ACC112 (cell line): ENCODE results near the gene TGFBR2.

ENCODE experiments used
- H2AFZ ChIP-seq: fragments of 200-600 bp; sonication (generic); one replicate; pipeline ENCODE4 v1.6.0; 2017; ENCODE audit warnings: antibody characterized with exemption, low read length; ENCODE audit not compliant: unreplicated experiment
- H3K27ac ChIP-seq: fragments of 200-600 bp; sonication (generic); 2 replicates; pipeline ENCODE4 v1.5.1; 2014; ENCODE audit warnings: low read depth, mild to moderate bottlenecking, antibody characterized with exemption, low read length, moderate library complexity
- H3K27me3 ChIP-seq: fragments of 200-600 bp; sonication (generic); 2 replicates; pipeline ENCODE4 v1.6.1; 2014; ENCODE audit warnings: mild to moderate bottlenecking, antibody characterized with exemption, low read length, moderate library complexity, mixed read lengths; ENCODE audit not compliant: insufficient read depth
- H3K36me3 ChIP-seq: fragments of 200-600 bp; sonication (generic); 2 replicates; pipeline ENCODE4 v1.6.1; 2016; ENCODE audit warnings: mild to moderate bottlenecking, antibody characterized with exemption, low read length, moderate library complexity, mixed read lengths; ENCODE audit not compliant: insufficient read depth
- H3K4me1 ChIP-seq: fragments of 200-600 bp; sonication (generic); one replicate; pipeline ENCODE4 v1.6.1; 2016; ENCODE audit warnings: low read length, mixed read lengths; ENCODE audit not compliant: insufficient read depth, unreplicated experiment, control insufficient read depth
- H3K4me3 ChIP-seq: fragments of 200-600 bp; sonication (generic); 2 replicates; pipeline ENCODE4 v1.5.1; 2014; ENCODE audit warnings: mild to moderate bottlenecking, low read depth, low read length
- H3K79me2 ChIP-seq: fragments of 200-600 bp; sonication (generic); one replicate; pipeline ENCODE4 v1.6.0; 2016; ENCODE audit warnings: low read length; ENCODE audit not compliant: control insufficient read depth, unreplicated experiment, insufficient read depth

The TGFBR2 gene

GRCh38 chr3:30637310-30638219 is 31.2 kb downstream of the TGFBR2 start:
- Histone ChIP-seq H2AFZ (no peak overlapping the region), H3K4me3 (no peak overlapping the region), H3K4me1 (peaks cover 62% of the 10 kb centered on the region)

GRCh38 chr3:30638685-30639412 is 32.4 kb downstream of the TGFBR2 start:
- peaks cover 50% of the 10 kb centered on the region for H3K36me3 ChIP-seq
- H3K4me3 ChIP-seq: no peak overlapping the region
- peaks cover 62% of the 10 kb centered on the region for H3K4me1 ChIP-seq
- no peaks in the 10 kb centered on the region for H3K27me3 ChIP-seq
- peaks cover 100% of the 10 kb centered on the region for H3K79me2 ChIP-seq
- H3K27ac ChIP-seq: no peak overlapping the region
- no peak overlapping the region for H2AFZ ChIP-seq

More at GRCh38 chr3:30637310-30638219, 31.2 kb downstream of the TGFBR2 start:
- H3K27ac ChIP-seq: no peak overlapping the region
- H3K27me3 ChIP-seq: no peaks in the 10 kb centered on the region
- H3K36me3 ChIP-seq: peaks cover 56% of the 10 kb centered on the region
- H3K79me2 ChIP-seq: peaks cover 100% of the 10 kb centered on the region

GRCh38 chr3:30639937-30640336 is 33.5 kb downstream of the TGFBR2 start:
- Histone ChIP-seq H3K27me3 (no peaks in the 10 kb centered on the region), H3K79me2 (peaks cover 99% of the 10 kb centered on the region), H3K4me3 (no peak overlapping the region)

GRCh38 chr3:30640851-30641250 is 34.5 kb downstream of the TGFBR2 start:
- Histone ChIP-seq H3K27me3 (no peaks in the 10 kb centered on the region), H3K27ac (no peak overlapping the region), H2AFZ (no peak overlapping the region), H3K4me1 (peaks cover 60% of the 10 kb centered on the region), H3K36me3 (peaks cover 40% of the 10 kb centered on the region), H3K4me3 (no peak overlapping the region), H3K79me2 (peaks cover 98% of the 10 kb centered on the region)

More at GRCh38 chr3:30639937-30640336, 33.5 kb downstream of the TGFBR2 start:
- H3K4me1 ChIP-seq: peaks cover 66% of the 10 kb centered on the region
- H3K36me3 ChIP-seq: peaks cover 43% of the 10 kb centered on the region
- no peak overlapping the region for H3K27ac ChIP-seq
- H2AFZ ChIP-seq: no peak overlapping the region

GRCh38 chr3:30641416-30642251 is 35.2 kb downstream of the TGFBR2 start:
- Histone ChIP-seq H3K79me2 (peaks cover 98% of the 10 kb centered on the region), H3K27ac (no peak overlapping the region), H2AFZ (no peak overlapping the region), H3K4me1 (peaks cover 63% of the 10 kb centered on the region), H3K4me3 (no peak overlapping the region), H3K36me3 (peaks cover 48% of the 10 kb centered on the region), H3K27me3 (no peaks in the 10 kb centered on the region)

- H3K79me2 ChIP-seq: peaks cover 94% of the 10 kb centered on the region
- H3K36me3 ChIP-seq: peaks cover 47% of the 10 kb centered on the region
- H3K27me3 ChIP-seq: no peaks in the 10 kb centered on the region
- H2AFZ ChIP-seq: no peak overlapping the region
- peaks cover 63% of the 10 kb centered on the region for H3K4me1 ChIP-seq
- no peak overlapping the region for H3K4me3 ChIP-seq
- peak overlapping the region; percentile 72 for H3K27ac ChIP-seq
Measured at GRCh38 chr3:30642849-30643361, 36.5 kb downstream of the TGFBR2 start.

- Histone ChIP-seq H3K4me1 (peaks cover 64% of the 10 kb centered on the region), H3K36me3 (peaks cover 47% of the 10 kb centered on the region), H3K79me2 (peaks cover 93% of the 10 kb centered on the region), H3K27ac (peak overlapping the region; percentile 72), H3K27me3 (no peaks in the 10 kb centered on the region), H3K4me3 (no peak overlapping the region), H2AFZ (no peak overlapping the region)
Measured at GRCh38 chr3:30643763-30644462, 37.5 kb downstream of the TGFBR2 start.

- Histone ChIP-seq H3K27me3 (no peaks in the 10 kb centered on the region), H3K79me2 (peaks cover 92% of the 10 kb centered on the region), H3K4me1 (peaks cover 67% of the 10 kb centered on the region), H3K36me3 (peaks cover 50% of the 10 kb centered on the region), H3K27ac (peak overlapping the region; percentile 72), H3K4me3 (no peak overlapping the region), H2AFZ (no peak overlapping the region)
Measured at GRCh38 chr3:30644615-30645014, 38.2 kb downstream of the TGFBR2 start.

GRCh38 chr3:30645077-30645476 is 38.7 kb downstream of the TGFBR2 start:
- Histone ChIP-seq H3K4me3 (no peak overlapping the region), H3K36me3 (peaks cover 54% of the 10 kb centered on the region), H3K27ac (peak overlapping the region; percentile 72; the same call in 1 of the 2 replicates), H2AFZ (no peak overlapping the region), H3K4me1 (peaks cover 68% of the 10 kb centered on the region), H3K79me2 (peaks cover 92% of the 10 kb centered on the region), H3K27me3 (no peaks in the 10 kb centered on the region)
